Measurements from ENCODE around the gene PHYH. TPM values are rescaled to one million over a fixed set of nuclear protein-coding genes. Genes with fewer than 3 reads are reported as not detected.

Gene PHYH
- total and polyA plus RNA-seq, 2 experiments from 2014 or later, result 50.1 to 83.7 TPM

DNA sequence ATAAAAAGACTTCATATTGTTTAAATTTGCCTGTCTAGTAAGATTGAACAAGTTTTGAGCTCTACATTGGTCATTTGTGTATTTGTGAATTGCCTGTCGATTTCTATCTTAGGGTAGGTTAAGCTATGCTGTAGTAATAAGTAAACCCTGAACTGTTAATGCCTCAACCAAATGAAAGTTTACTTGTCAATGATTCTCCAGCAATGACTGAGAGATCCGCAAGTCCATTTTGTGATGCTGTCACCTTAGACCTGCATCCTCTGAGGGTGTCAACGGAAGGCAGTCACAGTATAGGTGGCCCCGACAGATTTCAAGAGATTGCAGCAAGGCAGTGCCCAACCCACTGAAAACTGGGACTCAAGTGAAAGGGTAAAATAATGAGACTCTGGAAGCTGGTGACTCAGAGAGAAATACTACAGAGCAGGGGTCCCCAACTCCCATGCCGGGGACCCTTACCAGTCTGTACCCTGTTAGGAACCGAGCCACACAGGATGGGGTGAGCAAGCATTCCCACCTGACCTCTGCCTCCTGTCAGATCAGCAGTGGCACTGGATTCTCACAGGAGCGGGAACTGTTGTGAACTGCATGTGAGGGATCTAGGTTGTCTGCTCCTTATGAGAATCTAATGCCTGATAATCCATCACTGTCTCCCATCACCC is 10.8 kb upstream of the PHYH start:
- H3K9me2 ChIP-seq (replicated peaks; ENCODE audit: insufficient read depth), result no peaks in the 10 kb centered on the region
- TF ChIP-seq EZH2phosphoT487 (IDR thresholded peaks at IDR 0.05; ENCODE audit: low read depth, severe bottlenecking, unreplicated experiment) (no peak), EZH2 (IDR thresholded peaks at IDR 0.05; ENCODE audit: borderline replicate concordance) (no peak)
- TF ChIP-seq, protein P1, sequence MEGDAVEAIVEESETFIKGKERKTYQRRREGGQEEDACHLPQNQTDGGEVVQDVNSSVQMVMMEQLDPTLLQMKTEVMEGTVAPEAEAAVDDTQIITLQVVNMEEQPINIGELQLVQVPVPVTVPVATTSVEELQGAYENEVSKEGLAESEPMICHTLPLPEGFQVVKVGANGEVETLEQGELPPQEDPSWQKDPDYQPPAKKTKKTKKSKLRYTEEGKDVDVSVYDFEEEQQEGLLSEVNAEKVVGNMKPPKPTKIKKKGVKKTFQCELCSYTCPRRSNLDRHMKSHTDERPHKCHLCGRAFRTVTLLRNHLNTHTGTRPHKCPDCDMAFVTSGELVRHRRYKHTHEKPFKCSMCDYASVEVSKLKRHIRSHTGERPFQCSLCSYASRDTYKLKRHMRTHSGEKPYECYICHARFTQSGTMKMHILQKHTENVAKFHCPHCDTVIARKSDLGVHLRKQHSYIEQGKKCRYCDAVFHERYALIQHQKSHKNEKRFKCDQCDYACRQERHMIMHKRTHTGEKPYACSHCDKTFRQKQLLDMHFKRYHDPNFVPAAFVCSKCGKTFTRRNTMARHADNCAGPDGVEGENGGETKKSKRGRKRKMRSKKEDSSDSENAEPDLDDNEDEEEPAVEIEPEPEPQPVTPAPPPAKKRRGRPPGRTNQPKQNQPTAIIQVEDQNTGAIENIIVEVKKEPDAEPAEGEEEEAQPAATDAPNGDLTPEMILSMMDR (IDR thresholded peaks at IDR 0.05; ENCODE audit: poor library complexity), result no peak
- WGBS (ENCODE audit: low lambda C conversion rate, missing lambda C conversion rate), result 65% methylated on average over 7 of the region's 7 CpGs
- no peak overlapping the region for H2AFZ ChIP-seq
- no peak overlapping the region for H3K27ac ChIP-seq
- H3K4me3 ChIP-seq, result no peak overlapping the region
- H3K79me2 ChIP-seq, result no peaks in the 10 kb centered on the region
- DNase-seq (ENCODE audit: low spot score), result peak; percentile 8
- H3K27me3 ChIP-seq, result no peaks in the 10 kb centered on the region
- no peaks in the 10 kb centered on the region for H3K36me3 ChIP-seq (replicated peaks; ENCODE audit: insufficient read depth, low read depth)
- no peak overlapping the region for H3K4me2 ChIP-seq
- H4K20me1 ChIP-seq (ENCODE audit: insufficient read depth, poor library complexity, severe bottlenecking), result no peaks in the 10 kb centered on the region
- no peaks in the 10 kb centered on the region for H3K9me3 ChIP-seq (ENCODE audit: low read depth)
- H3K4me1 ChIP-seq (ENCODE audit: insufficient read depth), result no peaks in the 10 kb centered on the region

DNA sequence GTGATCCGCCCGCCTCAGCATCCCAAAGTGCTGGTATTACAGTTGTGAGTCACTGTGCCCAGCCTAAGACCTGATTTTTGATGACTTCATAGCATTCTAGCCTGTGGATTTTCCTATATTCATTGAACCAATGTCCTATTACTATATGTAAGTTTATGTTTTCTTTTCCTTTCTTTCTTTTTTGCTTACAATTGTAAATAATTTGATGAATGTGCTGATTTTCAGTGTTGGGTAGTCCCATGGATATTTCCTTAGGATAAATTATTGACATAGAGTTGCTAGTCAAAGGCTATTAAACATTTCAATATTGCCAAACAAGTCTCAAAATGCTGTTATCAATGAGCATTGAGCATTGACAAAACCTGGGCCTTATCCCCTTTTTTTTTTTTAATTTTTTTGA is 9.9 kb upstream of the PHYH start:
- no peaks in the 10 kb centered on the region for H3K4me1 ChIP-seq (ENCODE audit: insufficient read depth)
- WGBS (ENCODE audit: low lambda C conversion rate, missing lambda C conversion rate), result 100% methylated on average over 2 of the region's 2 CpGs
- H3K27ac ChIP-seq, result no peak overlapping the region
- no peaks in the 10 kb centered on the region for H4K20me1 ChIP-seq (ENCODE audit: insufficient read depth, poor library complexity, severe bottlenecking)
- no peaks in the 10 kb centered on the region for H3K36me3 ChIP-seq (replicated peaks; ENCODE audit: insufficient read depth, low read depth)
- H3K9me3 ChIP-seq (ENCODE audit: low read depth), result no peaks in the 10 kb centered on the region
- no peak overlapping the region for H3K4me2 ChIP-seq
- H3K79me2 ChIP-seq, result no peaks in the 10 kb centered on the region
- H2AFZ ChIP-seq, result no peak overlapping the region
- TF ChIP-seq, protein P1 (IDR thresholded peaks at IDR 0.05; ENCODE audit: poor library complexity), result no peak
- TF ChIP-seq EZH2 (IDR thresholded peaks at IDR 0.05; ENCODE audit: borderline replicate concordance) (no peak), EZH2phosphoT487 (IDR thresholded peaks at IDR 0.05; ENCODE audit: low read depth, severe bottlenecking, unreplicated experiment) (no peak)
- no peaks in the 10 kb centered on the region for H3K9me2 ChIP-seq (replicated peaks; ENCODE audit: insufficient read depth)
- H3K4me3 ChIP-seq, result no peak overlapping the region
- DNase-seq (ENCODE audit: low spot score), result no peak
- no peaks in the 10 kb centered on the region for H3K27me3 ChIP-seq

DNA sequence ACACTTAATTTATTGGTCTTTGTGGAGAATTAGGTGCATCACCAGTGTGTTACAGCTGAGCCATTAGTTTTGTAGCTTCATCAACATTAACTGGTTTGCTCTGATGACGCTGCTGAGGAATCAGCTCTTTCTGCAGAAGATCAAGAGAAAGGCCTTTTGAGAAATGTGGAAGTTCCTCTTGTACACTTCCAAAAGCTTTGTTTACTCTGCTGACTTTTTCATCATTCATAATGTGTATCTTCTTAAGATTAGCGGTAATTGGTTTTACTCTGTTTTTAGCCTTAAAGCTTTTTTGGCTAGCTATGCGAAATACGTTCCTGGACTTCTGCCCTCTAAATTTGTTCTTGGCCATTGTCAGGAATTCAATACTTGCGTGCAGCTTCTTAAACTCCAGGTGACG is 8.2 kb upstream of the PHYH start:
- no peak overlapping the region for H2AFZ ChIP-seq
- H3K27me3 ChIP-seq, result no peaks in the 10 kb centered on the region

More for the DNA sequence above, 8.2 kb upstream of the PHYH start:
- WGBS (ENCODE audit: low lambda C conversion rate, missing lambda C conversion rate), result 90% methylated on average over 6 of the region's 6 CpGs
- Histone ChIP-seq H3K36me3 (replicated peaks; ENCODE audit: insufficient read depth, low read depth) (no peaks in the 10 kb centered on the region), H3K4me2 (no peak overlapping the region), H3K9me3 (ENCODE audit: low read depth) (no peaks in the 10 kb centered on the region), H3K27ac (no peak overlapping the region), H4K20me1 (ENCODE audit: insufficient read depth, poor library complexity, severe bottlenecking) (no peaks in the 10 kb centered on the region), H3K9me2 (replicated peaks; ENCODE audit: insufficient read depth) (no peaks in the 10 kb centered on the region), H3K4me1 (ENCODE audit: insufficient read depth) (no peaks in the 10 kb centered on the region), H3K4me3 (no peak overlapping the region), H3K79me2 (no peaks in the 10 kb centered on the region)
- DNase-seq (ENCODE audit: low spot score), result no peak
- no peak for TF ChIP-seq EZH2phosphoT487 (IDR thresholded peaks at IDR 0.05; ENCODE audit: low read depth, severe bottlenecking, unreplicated experiment)
- no peak for TF ChIP-seq EZH2 (IDR thresholded peaks at IDR 0.05; ENCODE audit: borderline replicate concordance)
- TF ChIP-seq, protein P1 (IDR thresholded peaks at IDR 0.05; ENCODE audit: poor library complexity), result no peak

All from hepatocyte (in vitro differentiated cells).